NT2/D1 (cell line): Measurements from ENCODE around the gene FSTL1.

Experiments used
- YY1 ChIP-seq: IDR thresholded peaks from 2 replicates; pipeline ENCODE4 v1.6.1; 2011; ENCODE audit not compliant: insufficient read length, insufficient read depth
- ZNF274 ChIP-seq: IDR thresholded peaks from 2 replicates; pipeline ENCODE4 v1.6.1; 2011; ENCODE audit warnings: mild to moderate bottlenecking, low read depth, low read length

GRCh38 chr3:120423432-120423831 lies 27.4 kb downstream of the FSTL1 start:
- TF ChIP-seq ZNF274: no peak
- TF ChIP-seq YY1: no peak
